H9 (cell line): ENCODE measurements around the gene BPGM. TPM values are rescaled to one million over a fixed set of nuclear protein-coding genes. Genes with fewer than 3 reads are reported as not detected.

ENCODE experiments used
- DNase-seq: peaks from one replicate; pipeline ENCODE4 v3.0.0-alpha.2; 2017
- H2AFZ ChIP-seq: one replicate; pipeline ENCODE4 v1.6.1; 2013; ENCODE audit warnings: mild to moderate bottlenecking, low read length, control low read depth, moderate library complexity
- H2AK5ac ChIP-seq: 2 replicates; pipeline ENCODE4 v1.6.1; 2013; ENCODE audit warnings: low read length, control low read depth, mixed read lengths; ENCODE audit not compliant: insufficient read length
- H2BK120ac ChIP-seq: one replicate; pipeline ENCODE4 v1.6.1; 2013; ENCODE audit warnings: low read depth, mild to moderate bottlenecking, low read length, control low read depth, inconsistent platforms; ENCODE audit not compliant: poor library complexity, severe bottlenecking
- H2BK12ac ChIP-seq: 2 replicates; pipeline ENCODE4 v1.6.1; 2013; ENCODE audit warnings: low read length, control low read depth, mixed read lengths, low read depth; ENCODE audit not compliant: insufficient read length
- H2BK15ac ChIP-seq: 2 replicates; pipeline ENCODE4 v1.6.1; 2013; ENCODE audit warnings: low read depth, low read length, control low read depth
- H2BK20ac ChIP-seq: one replicate; pipeline ENCODE4 v1.6.1; 2013; ENCODE audit warnings: low read depth, mild to moderate bottlenecking, low read length, control low read depth, inconsistent platforms; ENCODE audit not compliant: poor library complexity, severe bottlenecking
- H2BK5ac ChIP-seq: 2 replicates; pipeline ENCODE4 v1.6.1; 2013; ENCODE audit warnings: low read length, control low read depth, mixed read lengths; ENCODE audit not compliant: insufficient read length
- H3K14ac ChIP-seq: 2 replicates; pipeline ENCODE4 v1.6.1; 2013; ENCODE audit warnings: low read length, control low read depth; ENCODE audit not compliant: insufficient read depth
- H3K18ac ChIP-seq: 2 replicates; pipeline ENCODE4 v1.6.1; 2013; ENCODE audit warnings: low read depth, mild to moderate bottlenecking, mixed read lengths, low read length, control low read depth; ENCODE audit not compliant: insufficient read length
- H3K23ac ChIP-seq: 2 replicates; pipeline ENCODE4 v1.6.1; 2013; ENCODE audit warnings: low read length, control low read depth, mixed read lengths, low read depth; ENCODE audit not compliant: insufficient read length
- H3K23me2 ChIP-seq: 2 replicates; pipeline ENCODE4 v1.6.1; 2013; ENCODE audit warnings: low read depth, mild to moderate bottlenecking, mixed read lengths, low read length, control low read depth; ENCODE audit not compliant: insufficient read length, poor library complexity, severe bottlenecking
- H3K27ac ChIP-seq: 2 replicates; pipeline ENCODE4 v1.5.1; 2013; ENCODE audit warnings: low read length, control low read depth, mixed read lengths, low read depth; ENCODE audit not compliant: insufficient read length
- H3K27me3 ChIP-seq: 2 replicates; pipeline ENCODE4 v1.6.1; 2013; ENCODE audit warnings: low read length, control low read depth, inconsistent platforms; ENCODE audit not compliant: insufficient read depth
- H3K4ac ChIP-seq: 2 replicates; pipeline ENCODE4 v1.6.1; 2013; ENCODE audit warnings: low read depth, mild to moderate bottlenecking, control low read depth, inconsistent platforms, low read length, moderate library complexity
- H3K4me1 ChIP-seq: 2 replicates; pipeline ENCODE4 v1.6.1; 2013; ENCODE audit warnings: low read length, control low read depth, inconsistent platforms; ENCODE audit not compliant: insufficient read depth
- H3K4me2 ChIP-seq: 2 replicates; pipeline ENCODE4 v1.6.1; 2013; ENCODE audit warnings: low read length, control low read depth, mixed read lengths; ENCODE audit not compliant: insufficient read length, insufficient read depth
- H3K56ac ChIP-seq: 2 replicates; pipeline ENCODE4 v1.6.1; 2013; ENCODE audit warnings: low read depth, mild to moderate bottlenecking, mixed read lengths, low read length, control low read depth; ENCODE audit not compliant: insufficient read length
- H3K79me1 ChIP-seq: 2 replicates; pipeline ENCODE4 v1.6.1; 2013; ENCODE audit warnings: low read depth, mild to moderate bottlenecking, moderate library complexity, low read length, control low read depth, inconsistent platforms; ENCODE audit not compliant: insufficient read depth, poor library complexity, severe bottlenecking
- H3K79me2 ChIP-seq: 2 replicates; pipeline ENCODE4 v1.6.1; 2013; ENCODE audit warnings: low read length, control low read depth, inconsistent platforms; ENCODE audit not compliant: insufficient read depth
- H3K9ac ChIP-seq: 2 replicates; pipeline ENCODE4 v1.6.1; 2013; ENCODE audit warnings: low read length, control low read depth, mixed read lengths; ENCODE audit not compliant: insufficient read length; ENCODE audit errors: extremely low read depth
- H3K9me3 ChIP-seq: one replicate; pipeline ENCODE4 v1.6.1; 2013; ENCODE audit warnings: low read depth, low read length, inconsistent platforms; ENCODE audit not compliant: control insufficient read depth
- H3T11ph ChIP-seq: one replicate; pipeline ENCODE4 v1.6.1; 2013; ENCODE audit warnings: mild to moderate bottlenecking, low read length, control low read depth, inconsistent platforms
- H4K20me1 ChIP-seq: one replicate; pipeline ENCODE4 v1.6.1; 2013; ENCODE audit not compliant: control insufficient read depth, insufficient read length, insufficient read depth
- H4K5ac ChIP-seq: 2 replicates; pipeline ENCODE4 v1.6.1; 2013; ENCODE audit warnings: low read depth, mild to moderate bottlenecking, mixed read lengths, low read length, control low read depth; ENCODE audit not compliant: insufficient read length
- H4K8ac ChIP-seq: replicated peaks from 2 replicates; pipeline ENCODE4 v1.6.1; 2013; ENCODE audit warnings: low read length, control low read depth, mixed read lengths, low read depth; ENCODE audit not compliant: insufficient read length
- H4K91ac ChIP-seq: 2 replicates; pipeline ENCODE4 v1.6.1; 2013; ENCODE audit warnings: low read depth, mild to moderate bottlenecking, moderate library complexity, mixed read lengths, low read length, control low read depth; ENCODE audit not compliant: insufficient read length
- H3K27ac Mint-ChIP-seq, 3 experiments: 2 replicates in 2 of 3; 3 replicates in 1 of 3; pipeline ENCODE4 v1.8.0; 2020 to 2021; ENCODE audit warnings: mixed read lengths in 3 of 3, mild to moderate bottlenecking in 1 of 3, moderate library complexity in 1 of 3
- H3K27me3 Mint-ChIP-seq: 2 replicates; pipeline ENCODE4 v1.8.0; 2021; ENCODE audit warnings: low read depth, mild to moderate bottlenecking, moderate library complexity, mixed read lengths
- H3K36me3 Mint-ChIP-seq, 3 experiments: 2 replicates in 2 of 3; 3 replicates in 1 of 3; pipeline ENCODE4 v1.8.0; 2020 to 2021; ENCODE audit warnings: low read depth in 3 of 3, mixed read lengths in 3 of 3; ENCODE audit not compliant: insufficient read depth in 1 of 3
- H3K4me1 Mint-ChIP-seq, 2 experiments: 2 replicates each; pipeline ENCODE4 v1.8.0; 2020; ENCODE audit warnings: mixed read lengths in 2 of 2
- H3K4me3 Mint-ChIP-seq, 2 experiments: 2 replicates in 1 of 2; 3 replicates in 1 of 2; pipeline ENCODE4 v1.8.0; 2020 to 2021; ENCODE audit warnings: mild to moderate bottlenecking in 2 of 2, mixed read lengths in 2 of 2, moderate library complexity in 1 of 2
- H3K9me3 Mint-ChIP-seq, 2 experiments: 2 replicates in 1 of 2; 3 replicates in 1 of 2; pipeline ENCODE4 v1.8.0; 2020; ENCODE audit warnings: mild to moderate bottlenecking in 2 of 2, mixed read lengths in 2 of 2, moderate library complexity in 1 of 2
- CTCF ChIP-seq: fragments of 200-600 bp; sonication (generic); conservative IDR thresholded peaks from 3 replicates; pipeline ENCODE4 v1.8.0; 2021; ENCODE audit warnings: antibody characterized with exemption, mild to moderate bottlenecking
- whole genome bisulfite sequencing: extraction: QIAGEN DNeasy Blood & Tissue Kit; methylation state at CpG from one replicate; pipeline ENCODE4 v1.1.7; 2013; ENCODE audit warnings: missing lambda C conversion rate, low lambda C conversion rate, mixed read lengths; ENCODE audit not compliant: insufficient read length; ENCODE audit errors: extremely low coverage; 5-methylcytosine and 5-hydroxymethylcytosine counted together
- total RNA-seq: library from RNA; stranded (reverse); gene quantifications from 2 replicates; pipeline ENCODE4 v1.2.1, GENCODE V29; 2021

BPGM gene
- total RNA-seq, 1 experiment from 2014 or later: 14.4 TPM

DNA sequence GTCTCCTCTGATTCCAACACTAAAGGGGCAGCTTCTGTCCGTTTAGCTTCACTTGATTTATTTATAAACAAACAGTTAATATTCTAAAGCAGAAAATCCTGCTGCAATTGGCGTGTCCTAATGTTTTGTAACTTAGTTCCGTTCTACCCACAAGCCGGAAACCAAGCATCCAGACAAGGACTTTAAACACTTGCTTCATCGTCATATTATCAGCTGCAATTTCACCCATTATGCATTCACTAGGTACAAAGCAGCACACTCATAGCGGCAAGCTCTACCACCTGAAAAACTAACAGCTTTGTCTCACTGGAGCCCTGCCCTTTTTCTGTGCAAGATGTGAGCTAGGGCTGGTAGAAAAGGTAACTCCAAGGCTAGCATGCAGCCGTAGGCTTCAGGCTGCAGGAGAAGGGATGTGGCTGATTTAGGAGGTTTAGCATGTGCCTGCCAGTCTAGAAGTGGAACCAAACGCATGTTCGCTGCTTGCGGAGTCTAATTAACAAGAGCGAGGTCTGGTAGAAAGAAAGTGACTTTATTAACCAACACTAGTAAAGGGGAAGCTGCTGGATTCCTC is 43.7 kb upstream of the BPGM start:
- Mint-ChIP-seq H3K4me3 (no peak overlapping the region), H3K27ac (0 out of 7 replicates have a peak overlapping the region, but pooled peaks of 1 of the 3 experiments have one; percentile 42), H3K4me1 (peaks cover 2% of the 10 kb centered on the region in 2 experiments; a peak in 3 of 4 replicates), H3K9me3 (peaks cover 4 to 9% of the 10 kb centered on the region in 2 experiments; a peak in 4 of 5 replicates), H3K36me3 (peaks cover 3 to 10% (median 4%) of the 10 kb centered on the region in 3 experiments; a peak in 6 of 7 replicates), H3K27me3 (peaks cover 9% of the 10 kb centered on the region)
- no peak overlapping the region for H3T11ph ChIP-seq
- H2AK5ac ChIP-seq: no peak overlapping the region
- H2BK5ac ChIP-seq: no peak overlapping the region
- H4K8ac ChIP-seq: peak overlapping the region; percentile 45
- no peak overlapping the region for H2BK15ac ChIP-seq
- H3K9me3 ChIP-seq: no peaks in the 10 kb centered on the region
- H3K4ac ChIP-seq: no peak overlapping the region
- TF ChIP-seq CTCF: no peak
- no peak overlapping the region for H4K91ac ChIP-seq
- WGBS: no CpG with 5 or more reads among the region's 11 CpGs
- peaks cover 2% of the 10 kb centered on the region; the same call in 1 of the 2 replicates for H3K27me3 ChIP-seq
- H3K9ac ChIP-seq: no peak overlapping the region
- H3K14ac ChIP-seq: peak overlapping the region; percentile 49; the same call in 1 of the 2 replicates
- H2BK12ac ChIP-seq: no peak overlapping the region
- no peak overlapping the region for H3K23ac ChIP-seq
- H3K23me2 ChIP-seq: no peaks in the 10 kb centered on the region
- H4K20me1 ChIP-seq: no peaks in the 10 kb centered on the region
- H3K79me1 ChIP-seq: no peaks in the 10 kb centered on the region
- no peak overlapping the region for H2BK20ac ChIP-seq
- no peak overlapping the region for H3K27ac ChIP-seq
- H2AFZ ChIP-seq: no peak overlapping the region
- H3K4me2 ChIP-seq: no peak overlapping the region
- no peaks in the 10 kb centered on the region for H3K79me2 ChIP-seq
- no peak overlapping the region for H2BK120ac ChIP-seq
- no peak overlapping the region for H3K18ac ChIP-seq
- H3K56ac ChIP-seq: no peak overlapping the region
- DNase-seq: no peak
- no peak overlapping the region for H4K5ac ChIP-seq
- H3K4me1 ChIP-seq: no peaks in the 10 kb centered on the region
